HG03565 (cell line): Measurements from ENCODE around the gene NIT1.

Experiments
- ATAC-seq: cut with Tn5 transposase; IDR thresholded peaks from one replicate; pipeline ENCODE4 v1.9.1; 2021; ENCODE audit warnings: mild to moderate bottlenecking, moderate library complexity; ENCODE audit not compliant: unreplicated experiment

The NIT1 gene

GRCh38 chr1:161117759-161118581, at the start of gene NIT1, which contains the start of gene PFDN2:
Gene NIT1, plus strand, starts transcription at chr1:161118105. Its CDS starts 72 bp downstream, at chr1:161118177.
Gene PFDN2, minus strand, starts transcription at chr1:161118037. Its CDS starts 11 bp downstream, at chr1:161118026.
- ATAC-seq, result peak; percentile 68

- no peak for ATAC-seq
Observed at GRCh38 chr1:161068306-161069234, 49.3 kb upstream of the NIT1 start.

- ATAC-seq, result no peak
Observed at GRCh38 chr1:161069241-161069640, 48.7 kb upstream of the NIT1 start.

GRCh38 chr1:161069731-161070270, 48.1 kb upstream of the NIT1 start, which contains the start of gene ARHGAP30:
Gene ARHGAP30, minus strand, starts transcription at chr1:161069891. Its CDS starts 267 bp downstream, at chr1:161069624.
- ATAC-seq, result peak; percentile 83

GRCh38 chr1:161070761-161071160, 47.1 kb upstream of the NIT1 start:
- ATAC-seq, result no peak

- no peak for ATAC-seq
Observed at GRCh38 chr1:161071886-161072371, 46.0 kb upstream of the NIT1 start.

- ATAC-seq, result no peak
Observed at GRCh38 chr1:161072751-161073449, 45.0 kb upstream of the NIT1 start.

- no peak for ATAC-seq
Observed at GRCh38 chr1:161073474-161074121, 44.3 kb upstream of the NIT1 start.

GRCh38 chr1:161074676-161075368, 43.1 kb upstream of the NIT1 start:
- ATAC-seq, result no peak

GRCh38 chr1:161076410-161076809, 41.5 kb upstream of the NIT1 start:
- no peak for ATAC-seq

GRCh38 chr1:161077426-161077825, 40.5 kb upstream of the NIT1 start:
- ATAC-seq, result no peak

- no peak for ATAC-seq
Observed at GRCh38 chr1:161079436-161080110, 38.3 kb upstream of the NIT1 start.

- ATAC-seq, result no peak
Observed at GRCh38 chr1:161080441-161081405, 37.2 kb upstream of the NIT1 start.

- no peak for ATAC-seq
Observed at GRCh38 chr1:161081519-161081918, 36.4 kb upstream of the NIT1 start.

GRCh38 chr1:161082483-161082882, 35.4 kb upstream of the NIT1 start:
- ATAC-seq, result no peak

- no peak for ATAC-seq
Observed at GRCh38 chr1:161082996-161083747, 34.7 kb upstream of the NIT1 start.
